Measurements from ENCODE around the gene MFSD1. TPM values are rescaled to one million over a fixed set of nuclear protein-coding genes. Genes with fewer than 3 reads are reported as not detected.
"Not testable (repeated sequence)": the region's sequence is repeated elsewhere in the genome, so short reads cannot be mapped to it uniquely, and the experiment has no call there.

The MFSD1 gene
- total RNA-seq, 1 donor from 2014 or later: 34.6 TPM

GRCh38 chr3:158775426-158776410, 26.1 kb upstream of the MFSD1 start:
- FAIRE-seq (no peak), DNase-seq (ENCODE audit: low spot score in 2 of 2) (no peak)

DNA sequence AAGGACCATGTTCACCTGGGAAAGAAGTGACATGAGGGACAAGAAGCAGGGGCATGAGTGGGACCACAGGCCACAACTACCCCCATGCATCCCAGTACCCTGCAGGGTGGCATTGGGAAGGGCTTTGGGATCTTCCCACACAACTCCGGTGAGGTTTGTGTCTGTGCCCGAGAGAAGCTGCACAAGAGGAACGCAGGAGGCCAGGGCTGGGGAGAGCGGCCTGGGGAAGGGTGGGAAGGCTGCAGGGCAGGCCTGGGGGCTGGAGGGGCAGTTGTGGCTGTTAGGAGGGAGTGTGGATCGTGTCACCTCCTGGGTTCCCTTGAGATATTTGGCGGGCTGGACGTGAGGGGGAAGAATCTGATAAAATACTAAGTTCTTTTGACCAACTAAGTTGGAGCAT, 25.3 kb upstream of the MFSD1 start:
- no peak for DNase-seq (ENCODE audit: low spot score in 2 of 2)
- FAIRE-seq: no peak

- DNase-seq (ENCODE audit: low spot score in 2 of 2) (no peak), FAIRE-seq (no peak)
Observed at GRCh38 chr3:158777161-158777873, 24.5 kb upstream of the MFSD1 start.

DNA sequence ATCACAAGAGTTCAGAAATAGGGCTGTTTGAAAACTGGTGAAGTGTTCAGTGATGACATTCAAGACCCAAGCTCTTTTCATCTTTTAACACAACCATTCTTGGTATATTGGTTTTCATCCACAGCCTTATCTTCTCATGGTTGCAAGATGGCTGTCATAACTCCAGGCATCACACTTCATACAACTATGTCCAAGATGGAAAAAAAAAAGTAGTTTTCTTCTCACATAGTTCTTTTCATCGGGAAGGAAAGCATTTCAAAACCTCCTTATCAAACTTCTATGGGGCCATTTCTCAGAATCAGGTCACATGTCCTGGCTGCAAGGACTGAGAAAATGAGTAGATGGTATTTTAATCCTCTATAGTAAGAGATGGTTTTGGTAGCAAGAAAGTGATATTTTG, 21.1 kb upstream of the MFSD1 start:
- FAIRE-seq (no peak), DNase-seq (ENCODE audit: low spot score in 2 of 2) (no peak)

DNA sequence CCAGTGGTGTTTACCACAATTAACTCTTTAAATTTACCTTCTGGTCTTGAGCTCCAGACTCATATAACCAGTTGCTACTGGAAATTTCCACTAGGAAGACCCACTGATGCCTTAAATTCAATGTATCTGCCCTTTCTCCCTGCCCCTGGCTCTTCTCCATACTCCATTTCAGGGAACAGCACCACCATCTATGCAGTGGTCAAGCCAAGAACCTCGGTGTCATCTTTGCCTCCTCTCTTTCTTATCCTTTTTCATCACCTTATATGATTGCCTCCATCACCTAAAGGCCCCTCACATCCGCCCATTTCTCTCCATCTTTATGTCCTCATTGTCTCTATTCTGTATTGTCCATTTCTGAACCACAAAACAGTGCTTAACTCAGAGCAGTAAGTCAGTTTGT, 20.7 kb upstream of the MFSD1 start:
- no peak for FAIRE-seq

GRCh38 chr3:158781849-158782248, 20.0 kb upstream of the MFSD1 start:
- DNase-seq (ENCODE audit: low spot score in 2 of 2): no peak
- no peak for FAIRE-seq

More for the DNA sequence above, 20.7 kb upstream of the MFSD1 start:
- no peak for DNase-seq (ENCODE audit: low spot score in 2 of 2)

DNA sequence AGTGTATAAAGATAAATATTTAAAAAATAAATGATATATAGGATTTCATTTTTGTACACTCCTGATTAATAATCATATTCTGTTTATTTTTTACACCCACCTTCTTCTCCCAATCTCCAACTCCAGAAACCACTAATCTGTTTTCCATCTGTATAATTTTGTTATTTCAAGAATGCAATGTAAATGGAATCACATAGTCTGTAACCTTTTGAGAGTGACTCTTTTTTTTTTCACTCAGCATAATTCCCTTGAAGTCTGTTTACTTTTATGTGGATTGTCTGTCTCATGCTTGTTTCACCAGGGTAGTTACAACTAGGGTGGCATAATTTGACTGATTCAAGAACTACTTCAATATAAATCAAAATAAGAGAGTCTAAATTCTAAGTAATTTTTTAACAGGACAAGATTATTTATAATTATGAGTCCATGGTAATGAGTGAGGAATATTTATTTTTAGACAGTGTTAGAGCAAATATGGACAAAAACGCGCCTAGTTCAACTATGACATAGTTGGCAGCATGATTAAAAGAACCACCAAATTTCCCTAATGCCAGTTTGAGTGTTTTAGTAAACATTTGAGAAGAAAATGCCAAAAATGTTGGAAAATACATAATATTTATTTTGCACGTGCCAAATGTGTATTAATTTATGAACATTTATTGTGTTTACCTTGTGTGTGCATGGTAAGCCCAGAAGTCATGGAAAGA, 19.4 kb upstream of the MFSD1 start:
- FAIRE-seq: no peak
- DNase-seq (ENCODE audit: low spot score in 2 of 2): no peak

- FAIRE-seq (no peak), DNase-seq (ENCODE audit: low spot score in 2 of 2) (no peak)
Observed at GRCh38 chr3:158783051-158783450, 18.8 kb upstream of the MFSD1 start.

DNA sequence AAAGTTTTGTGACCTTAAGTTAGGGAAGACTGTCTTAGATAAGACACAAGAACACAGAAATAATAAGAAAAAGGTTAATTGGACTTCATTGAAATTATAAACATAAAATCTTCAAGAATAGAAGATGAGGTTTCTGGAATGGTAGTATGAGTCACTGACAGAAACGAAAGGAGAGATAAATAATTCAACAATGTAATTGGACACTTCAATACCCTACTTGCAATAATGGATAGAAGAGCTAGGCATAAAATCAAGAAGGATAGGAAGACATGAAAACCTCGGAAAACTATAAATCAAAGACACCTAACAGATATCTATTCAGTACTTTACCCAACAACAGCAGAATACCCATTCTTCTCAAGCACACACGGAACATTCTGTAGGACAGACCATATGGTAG, 15.9 kb upstream of the MFSD1 start:
- no peak for FAIRE-seq

GRCh38 chr3:158788446-158788845, 13.4 kb upstream of the MFSD1 start:
- no peak for DNase-seq (ENCODE audit: low spot score in 2 of 2)
- no peak for FAIRE-seq

More for the DNA sequence above, 15.9 kb upstream of the MFSD1 start:
- DNase-seq (ENCODE audit: low spot score in 2 of 2): no peak

DNA sequence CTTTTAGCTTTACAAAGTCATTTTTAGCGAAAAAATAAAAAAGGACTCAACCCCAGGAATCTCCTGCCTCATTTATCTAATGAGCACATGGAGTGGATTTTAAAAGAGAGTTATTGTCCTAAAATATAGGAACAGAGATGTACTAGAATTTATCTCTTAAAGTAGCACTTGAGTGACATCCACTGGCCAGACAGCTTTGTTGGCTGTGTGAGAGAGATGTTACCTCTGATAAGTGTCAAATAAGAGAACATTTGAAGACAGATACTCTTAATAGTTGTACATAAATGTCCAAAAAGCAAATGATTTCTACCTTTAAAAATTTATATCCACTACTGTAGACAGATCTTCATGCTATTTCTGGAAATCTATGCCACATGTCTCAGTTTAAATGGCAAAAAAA, 12.3 kb upstream of the MFSD1 start:
- DNase-seq (ENCODE audit: low spot score in 2 of 2) (no peak), FAIRE-seq (no peak)

GRCh38 chr3:158790901-158791589, 10.8 kb upstream of the MFSD1 start:
- DNase-seq (ENCODE audit: low spot score in 2 of 2) (peak; percentile 30 to 40), FAIRE-seq (peak; percentile 91)

- FAIRE-seq; DNase-seq (ENCODE audit: low spot score in 2 of 2): not testable (repeated sequence)
Observed at GRCh38 chr3:158791590-158791920, 10.3 kb upstream of the MFSD1 start.

- FAIRE-seq: no peak
Observed at GRCh38 chr3:158792709-158793108, 9.1 kb upstream of the MFSD1 start.

DNA sequence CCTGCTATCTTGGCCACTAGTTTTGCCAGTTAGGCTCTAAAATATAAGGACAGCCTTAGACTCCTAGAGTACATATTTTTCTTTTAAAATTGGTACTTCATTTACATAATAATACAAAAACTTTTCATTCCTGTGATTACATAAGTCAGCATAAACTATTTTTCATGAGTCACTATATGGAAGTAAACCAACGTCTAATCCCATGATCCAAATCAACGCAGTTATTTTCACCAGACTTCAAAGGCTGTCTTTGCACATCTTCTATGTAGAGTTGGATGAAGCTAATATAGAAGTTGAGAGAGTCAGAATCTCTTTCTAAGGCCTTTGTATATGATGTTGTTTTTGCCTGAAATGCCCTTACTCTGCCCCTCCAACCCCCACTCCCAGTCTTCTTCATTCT, 7.6 kb upstream of the MFSD1 start:
- DNase-seq (ENCODE audit: low spot score in 2 of 2): no peak
- FAIRE-seq: no peak

More at GRCh38 chr3:158792709-158793108, 9.1 kb upstream of the MFSD1 start:
- DNase-seq (ENCODE audit: low spot score in 2 of 2): no peak

DNA sequence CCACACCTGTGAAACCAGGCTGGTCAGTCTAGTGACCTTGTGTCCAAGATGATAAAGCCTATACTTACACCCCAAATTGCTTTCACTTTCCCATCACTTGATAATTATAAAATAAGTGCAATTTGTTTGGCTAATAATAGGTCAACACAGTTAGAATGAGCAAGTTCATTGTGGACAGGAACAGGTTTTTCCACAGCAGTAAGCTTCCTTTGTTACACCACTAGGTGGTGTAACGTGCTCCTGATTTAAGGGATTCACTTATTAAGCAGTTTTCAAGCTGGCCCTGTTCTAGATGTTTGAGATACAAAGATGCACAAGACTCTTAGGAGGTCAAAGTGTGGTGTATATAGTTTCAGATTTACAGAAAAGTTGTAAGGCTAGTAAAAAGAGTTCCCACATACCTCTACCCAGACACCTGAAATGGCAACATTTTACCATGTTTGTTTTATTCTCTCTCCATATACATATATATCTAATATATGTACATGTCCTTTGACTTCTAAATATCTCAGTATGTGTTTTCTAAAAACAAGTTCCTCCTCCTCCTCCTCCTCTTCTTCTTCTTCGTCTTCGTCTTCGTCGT, 6.8 kb upstream of the MFSD1 start:
- DNase-seq (ENCODE audit: low spot score in 2 of 2): no peak
- FAIRE-seq: no peak

DNA sequence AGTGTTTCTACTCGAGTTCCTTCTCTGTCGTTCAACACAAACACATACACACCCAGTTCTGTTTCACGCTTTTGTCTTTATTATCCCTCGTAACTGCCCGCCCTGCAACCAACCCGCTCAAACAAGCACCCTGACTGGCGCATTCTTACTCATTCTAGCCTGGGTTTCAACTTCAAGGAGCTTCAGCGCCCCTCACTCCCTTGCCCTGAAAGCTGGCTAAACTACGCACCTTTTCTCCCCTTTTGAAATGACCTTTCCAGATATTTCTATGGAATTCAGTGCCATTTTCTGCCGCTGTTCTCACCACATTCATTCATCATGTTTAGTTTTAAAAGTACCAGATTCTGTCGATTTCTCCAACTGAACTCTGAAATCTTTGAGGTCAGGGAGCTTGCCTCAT, 653 bp upstream of the MFSD1 start:
- DNase-seq (ENCODE audit: low spot score in 2 of 2) (peak in 1 of 2 donors; percentile 29), FAIRE-seq (no peak)

GRCh38 chr3:158802409-158803268, 785 bp downstream of the MFSD1 start:
- DNase-seq (ENCODE audit: low spot score in 2 of 2): no peak
- FAIRE-seq: no peak

DNA sequence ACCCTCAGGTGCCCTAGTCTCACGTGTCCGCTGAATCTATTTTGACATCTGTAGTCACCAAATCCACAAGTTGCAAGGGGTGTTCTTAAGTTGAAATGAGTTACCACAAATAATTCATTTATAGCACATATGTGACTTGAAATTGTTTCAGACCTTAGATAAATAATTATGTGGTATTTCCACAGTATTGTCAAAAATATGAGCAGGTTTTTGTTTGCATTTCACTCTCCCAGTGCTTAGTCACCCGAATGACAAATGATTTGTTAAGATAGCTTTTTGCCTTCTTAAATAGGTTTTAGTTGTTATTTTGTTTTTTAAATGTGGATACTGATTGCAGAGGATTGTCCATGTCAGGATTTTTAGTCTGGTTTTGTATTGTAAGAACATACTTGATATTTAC, 2.6 kb downstream of the MFSD1 start:
- DNase-seq (ENCODE audit: low spot score in 2 of 2) (no peak), FAIRE-seq (no peak)
